B cell (primary cell): ENCODE data around the gene VPS26A. TPM values are rescaled to one million over a fixed set of nuclear protein-coding genes. Genes with fewer than 3 reads are reported as not detected.
A peak's percentile ranks its signal among the peaks of the same experiment; 100 is the strongest.

Experiments used
- ATAC-seq: fragments of 200-7000 bp; cut with Tn5 transposase; one replicate; pipeline ENCODE4 v1.10.0; 2021; ENCODE audit warnings: low read depth, mild to moderate bottlenecking, moderate number of reproducible peaks, moderate library complexity
- CTCF ChIA-PET: fragments of 350-600 bp; sonication (Branson Sonifier 250); formaldehyde crosslinking; loops from one replicate; lab custom pipeline; 2021; ENCODE audit warnings: antibody characterized with exemption, inconsistent platforms; lab: Charles Lee
- POLR2A ChIA-PET: fragments of 350-600 bp; sonication (Branson Sonifier 250); formaldehyde crosslinking; loops from one replicate; lab custom pipeline; 2021; ENCODE audit warnings: antibody characterized with exemption; lab: Charles Lee
- DNase-seq: peaks from one replicate; pipeline ENCODE4 v3.0.0; 2013
- H2AFZ ChIP-seq: 2 replicates; pipeline ENCODE4 v1.6.1; 2012; ENCODE audit warnings: mild to moderate bottlenecking, low read depth, low read length; ENCODE audit not compliant: insufficient read depth, poor library complexity, severe bottlenecking
- H3K27ac ChIP-seq, 2 donors: 1 replicate in 1 of 2; 2 replicates in 1 of 2; pipeline ENCODE4 v1.5.1; 2012 to 2013; ENCODE audit warnings: low read length in 2 of 2, mild to moderate bottlenecking in 2 of 2, moderate library complexity in 1 of 2
- H3K27me3 ChIP-seq, 4 experiments: fragments of 200-600 bp in 1 of 4; sonication (generic) in 1 of 4; replicated peaks in 1 of 4; 1 replicate in 2 of 4; 2 replicates in 2 of 4; pipeline versions ENCODE4 v1.6.1 to v1.7.0; 2013 to 2016; ENCODE audit warnings: low read length in 3 of 4, mild to moderate bottlenecking in 2 of 4, mixed read lengths in 1 of 4, moderate library complexity in 1 of 4; ENCODE audit not compliant: insufficient read depth in 4 of 4, control insufficient read depth in 3 of 4; ENCODE audit errors: control extremely low read depth in 1 of 4
- H3K36me3 ChIP-seq, 2 experiments: replicated peaks in 1 of 2; 1 replicate in 1 of 2; 2 replicates in 1 of 2; pipeline versions ENCODE4 v1.6.1 to v1.7.1; 2013; ENCODE audit warnings: low read length in 1 of 2; ENCODE audit not compliant: insufficient read depth in 2 of 2, control insufficient read depth in 1 of 2; ENCODE audit errors: control extremely low read depth in 1 of 2, extremely low read depth in 1 of 2
- H3K4me1 ChIP-seq, 2 donors: fragments of 200-600 bp in 1 of 2; sonication (generic) in 1 of 2; 1 replicate in 1 of 2; 2 replicates in 1 of 2; pipeline versions ENCODE4 v1.5.1 to v1.6.1; 2013 to 2017; ENCODE audit warnings: low read length in 2 of 2; ENCODE audit not compliant: control insufficient read depth in 2 of 2, insufficient read depth in 2 of 2
- H3K4me2 ChIP-seq: replicated peaks from 2 replicates; pipeline ENCODE3; 2012; ENCODE audit warnings: mild to moderate bottlenecking, low read depth, low read length; ENCODE audit not compliant: poor library complexity, severe bottlenecking
- H3K4me3 ChIP-seq, 5 experiments: fragments of 200-600 bp in 1 of 5; sonication (generic) in 1 of 5; 1 replicate in 3 of 5; 2 replicates in 2 of 5; pipeline versions ENCODE4 v1.5.1 to v1.7.0; 2011 to 2016; ENCODE audit warnings: low read length in 4 of 5, mild to moderate bottlenecking in 4 of 5, low read depth in 2 of 5, control low read depth in 1 of 5, moderate library complexity in 1 of 5; ENCODE audit not compliant: insufficient read depth in 1 of 5; ENCODE audit errors: control extremely low read depth in 1 of 5, extremely low read depth in 1 of 5
- H3K79me2 ChIP-seq: fragments of 200-600 bp; sonication (generic); one replicate; pipeline ENCODE4 v1.6.0; 2016; ENCODE audit warnings: low read length; ENCODE audit not compliant: control insufficient read depth, insufficient read depth
- H3K9ac ChIP-seq: fragments of 200-600 bp; sonication (generic); 2 replicates; pipeline ENCODE4 v1.6.1; 2017; ENCODE audit warnings: mild to moderate bottlenecking, low read length, moderate library complexity
- H3K9me3 ChIP-seq, 3 donors: one replicate each; pipeline versions ENCODE4 v1.6.1 to v1.7.1; 2013; ENCODE audit warnings: low read length in 2 of 3; ENCODE audit not compliant: control insufficient read depth in 2 of 3, insufficient read depth in 1 of 3; ENCODE audit errors: control extremely low read depth in 1 of 3
- H4K20me1 ChIP-seq: 2 replicates; pipeline ENCODE4 v1.6.0; 2012; ENCODE audit warnings: mild to moderate bottlenecking, low read length; ENCODE audit not compliant: insufficient read depth, control insufficient read depth, poor library complexity, severe bottlenecking
- H3K27ac Mint-ChIP-seq: one replicate; pipeline ENCODE4 v1.8.0; 2021; ENCODE audit warnings: mixed read lengths
- H3K27me3 Mint-ChIP-seq: one replicate; pipeline ENCODE4 v1.8.0; 2021; ENCODE audit warnings: mixed read lengths
- H3K4me1 Mint-ChIP-seq: one replicate; pipeline ENCODE4 v1.8.0; 2021; ENCODE audit warnings: mixed read lengths
- H3K4me3 Mint-ChIP-seq: one replicate; pipeline ENCODE4 v1.8.0; 2021; ENCODE audit warnings: mixed read lengths
- H3K9me3 Mint-ChIP-seq: one replicate; pipeline ENCODE4 v1.8.0; 2022; ENCODE audit warnings: mixed read lengths; ENCODE audit not compliant: insufficient read depth
- EZH2 ChIP-seq: IDR thresholded peaks from 2 replicates; pipeline ENCODE4 v1.6.1; 2012; ENCODE audit warnings: borderline replicate concordance, low read depth, mild to moderate bottlenecking, moderate library complexity, low read length; ENCODE audit not compliant: insufficient read depth, poor library complexity, severe bottlenecking
- WGBS: methylation state at CpG from one replicate; pipeline ENCODE4 v1.1.5; 2013; ENCODE audit warnings: missing lambda C conversion rate; ENCODE audit not compliant: insufficient coverage; 5-methylcytosine and 5-hydroxymethylcytosine counted together
- intact Hi-C: fragments of 100-400 bp; cut with micrococcal nuclease; formaldehyde crosslinking; loops from one replicate; pipeline ENCODE4 v1.10.0; 2022
- polyA plus RNA-seq: library from polyadenylated mRNA; depleted of rRNA; stranded (reverse); fragments of >200 nt; gene quantifications from 2 replicates; pipeline ENCODE4 v1.2.3, GENCODE V29; 2012
- total RNA-seq, 2 donors: library from RNA; stranded (reverse); fragments of 120-200 nt in 1 of 2; gene quantifications; 1 replicate in 1 of 2; 2 replicates in 1 of 2; pipeline versions ENCODE4 v1.2.3 to v1.2.4, GENCODE V29; 2013 to 2022
- TF ChIP-seq, protein P1 (sequence below): fragments of 200-600 bp; IDR thresholded peaks from one replicate; pipeline ENCODE4 v1.8.0; 2022; ENCODE audit warnings: antibody characterized with exemption, mild to moderate bottlenecking

The VPS26A gene
- total and polyA plus RNA-seq, 2 donors (not counting 1 experiment from before 2014, with no cell fraction given): 5.0 to 29.9 TPM

DNA sequence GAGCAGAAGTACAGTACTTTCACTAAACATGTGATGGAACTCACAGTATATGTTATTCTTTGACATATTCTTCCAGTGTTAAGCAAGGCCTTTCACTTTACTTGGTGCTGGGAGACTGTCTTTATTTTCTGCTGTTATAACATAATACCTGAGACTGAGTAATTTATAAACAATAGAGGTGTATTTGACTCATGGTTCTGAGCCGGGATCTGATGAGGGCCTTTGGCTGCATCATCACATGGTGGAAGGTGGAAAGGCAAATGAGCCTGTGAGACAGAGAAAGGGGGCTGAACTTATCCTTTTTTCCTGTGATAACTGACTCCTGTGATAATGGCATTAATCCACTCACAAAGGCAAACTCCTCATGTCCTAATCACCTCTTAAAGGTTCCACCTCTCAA lies 57.5 kb downstream of the VPS26A start:
- no CpG with 5 or more reads among the region's 1 CpG for WGBS
- Histone ChIP-seq H3K9me3 (no peaks in the 10 kb centered on the region), H3K79me2 (peaks cover 57% of the 10 kb centered on the region), H2AFZ (no peak overlapping the region), H3K4me2 (peak overlapping the region; percentile 85), H3K27ac (peak overlapping the region in 1 of 2 donors; percentile 99), H3K9ac (peak overlapping the region; percentile 97), H3K4me3 (peak overlapping the region in 1 of 5 experiments; percentile 94), H3K27me3 (no peaks in the 10 kb centered on the region), H3K4me1 (peaks cover 11 to 18% of the 10 kb centered on the region in 2 donors), H3K36me3 (peaks cover 0 to 25% of the 10 kb centered on the region in 2 experiments), H4K20me1 (peaks cover 6% of the 10 kb centered on the region)
- Mint-ChIP-seq H3K27ac (peak overlapping the region; percentile 100), H3K27me3 (no peaks in the 10 kb centered on the region), H3K4me1 (peaks cover 41% of the 10 kb centered on the region), H3K9me3 (no peaks in the 10 kb centered on the region), H3K4me3 (peak overlapping the region; percentile 97)
- ChIA-PET POLR2A (no interaction called here), CTCF (no interaction called here)
- intact Hi-C loops: loop anchor here (2.0 kb wide), 1 partner anchor 41 kb away; no protein-coding TSS in a partner anchor
- no peak for ATAC-seq
- no peak for DNase-seq
- no peak for TF ChIP-seq EZH2
- TF ChIP-seq, protein P1, sequence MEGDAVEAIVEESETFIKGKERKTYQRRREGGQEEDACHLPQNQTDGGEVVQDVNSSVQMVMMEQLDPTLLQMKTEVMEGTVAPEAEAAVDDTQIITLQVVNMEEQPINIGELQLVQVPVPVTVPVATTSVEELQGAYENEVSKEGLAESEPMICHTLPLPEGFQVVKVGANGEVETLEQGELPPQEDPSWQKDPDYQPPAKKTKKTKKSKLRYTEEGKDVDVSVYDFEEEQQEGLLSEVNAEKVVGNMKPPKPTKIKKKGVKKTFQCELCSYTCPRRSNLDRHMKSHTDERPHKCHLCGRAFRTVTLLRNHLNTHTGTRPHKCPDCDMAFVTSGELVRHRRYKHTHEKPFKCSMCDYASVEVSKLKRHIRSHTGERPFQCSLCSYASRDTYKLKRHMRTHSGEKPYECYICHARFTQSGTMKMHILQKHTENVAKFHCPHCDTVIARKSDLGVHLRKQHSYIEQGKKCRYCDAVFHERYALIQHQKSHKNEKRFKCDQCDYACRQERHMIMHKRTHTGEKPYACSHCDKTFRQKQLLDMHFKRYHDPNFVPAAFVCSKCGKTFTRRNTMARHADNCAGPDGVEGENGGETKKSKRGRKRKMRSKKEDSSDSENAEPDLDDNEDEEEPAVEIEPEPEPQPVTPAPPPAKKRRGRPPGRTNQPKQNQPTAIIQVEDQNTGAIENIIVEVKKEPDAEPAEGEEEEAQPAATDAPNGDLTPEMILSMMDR: no peak

DNA sequence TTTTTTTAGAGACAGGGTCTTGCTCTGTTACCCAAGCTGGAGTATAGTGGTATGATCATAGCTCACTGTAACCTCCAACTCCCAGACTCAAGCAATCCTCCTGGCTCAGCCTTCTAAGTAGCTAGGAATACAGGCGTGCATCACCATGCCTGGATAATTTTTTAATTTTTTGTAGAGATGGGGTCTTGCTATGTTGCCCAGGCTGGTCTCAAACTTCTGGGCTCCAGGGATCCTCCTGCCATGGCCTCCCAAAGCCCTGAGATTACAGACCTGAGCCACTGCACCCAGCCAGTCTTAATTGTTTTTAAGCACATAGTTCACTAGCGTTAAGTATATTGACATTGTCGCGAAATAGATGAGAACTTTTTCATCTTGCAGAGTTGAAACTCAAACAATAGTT lies 58.0 kb downstream of the VPS26A start:
- H3K4me2 ChIP-seq: no peak overlapping the region
- H3K27me3 Mint-ChIP-seq: no peaks in the 10 kb centered on the region
- ChIA-PET POLR2A (no interaction called here), CTCF (no interaction called here)
- no peak overlapping the region for H3K27ac ChIP-seq
- peaks cover 63% of the 10 kb centered on the region for H3K79me2 ChIP-seq
- peaks cover 41% of the 10 kb centered on the region for H3K4me1 Mint-ChIP-seq
- H3K27me3 ChIP-seq: no peaks in the 10 kb centered on the region
- H3K36me3 ChIP-seq: peaks cover 0 to 30% of the 10 kb centered on the region in 2 experiments
- ATAC-seq (no peak), DNase-seq (no peak)
- TF ChIP-seq, protein P1: no peak
- TF ChIP-seq EZH2: no peak
- H3K4me1 ChIP-seq: peaks cover 11 to 18% of the 10 kb centered on the region in 2 donors
- intact Hi-C loops: no loop called here
- peaks cover 6% of the 10 kb centered on the region for H4K20me1 ChIP-seq
- H3K9me3 ChIP-seq: no peaks in the 10 kb centered on the region
- no peaks in the 10 kb centered on the region for H3K9me3 Mint-ChIP-seq
- H3K4me3 Mint-ChIP-seq: no peak overlapping the region
- no CpG with 5 or more reads among the region's 4 CpGs for WGBS
- no peak overlapping the region for H3K9ac ChIP-seq
- no peak overlapping the region for H2AFZ ChIP-seq
- no peak overlapping the region for H3K4me3 ChIP-seq
- H3K27ac Mint-ChIP-seq: no peak overlapping the region
